Stimulated activated CD8-positive, alpha-beta memory T cell treated with anti-CD3 and anti-CD28 coated beads, Interleukin-15, amount 100 ng/mL, for 24 hours (primary cell): ENCODE results near the gene HAUS8.
A peak's percentile ranks its signal among the peaks of the same experiment; 100 is the strongest.

Experiments used
- DNase-seq: peaks from one replicate; pipeline ENCODE4 v3.0.0-alpha.2; 2020; ENCODE audit warnings: low read depth

HAUS8 gene

DNA sequence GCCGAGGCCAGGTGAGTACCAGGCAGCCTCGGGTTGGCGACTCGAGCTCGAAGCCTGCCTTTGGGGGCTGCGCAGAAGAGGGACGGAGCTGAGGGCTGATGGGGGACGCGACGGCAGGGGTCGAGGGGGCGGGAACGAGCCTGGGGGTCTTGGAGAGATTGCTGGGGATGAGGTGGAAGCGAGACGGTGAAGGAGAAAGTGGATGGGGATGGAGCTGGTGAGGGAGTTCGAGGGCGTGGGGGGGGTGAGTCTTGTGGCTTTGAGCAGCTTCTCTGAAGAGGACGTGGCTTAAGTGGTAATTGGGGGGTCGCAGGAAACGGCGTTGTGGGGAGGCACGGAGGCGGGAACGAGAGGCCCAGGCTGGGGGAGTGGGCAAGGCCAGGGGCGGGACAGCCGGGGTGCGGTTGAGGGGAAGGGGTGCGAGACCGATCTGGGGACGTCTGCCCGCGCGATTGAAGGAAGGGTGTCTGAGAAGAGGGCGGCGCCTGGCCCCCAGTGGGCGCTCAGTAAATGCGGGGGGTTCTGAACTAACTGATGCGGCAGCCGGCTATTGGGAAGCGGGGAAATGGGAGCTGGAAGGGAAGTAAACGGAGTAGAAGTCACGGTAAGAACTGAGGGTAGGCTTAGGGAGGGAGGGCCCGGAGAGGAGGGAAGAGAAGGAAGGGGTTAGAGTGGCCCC, 751 bp upstream of the HAUS8 start:
- DNase-seq = peak; percentile 13

DNA sequence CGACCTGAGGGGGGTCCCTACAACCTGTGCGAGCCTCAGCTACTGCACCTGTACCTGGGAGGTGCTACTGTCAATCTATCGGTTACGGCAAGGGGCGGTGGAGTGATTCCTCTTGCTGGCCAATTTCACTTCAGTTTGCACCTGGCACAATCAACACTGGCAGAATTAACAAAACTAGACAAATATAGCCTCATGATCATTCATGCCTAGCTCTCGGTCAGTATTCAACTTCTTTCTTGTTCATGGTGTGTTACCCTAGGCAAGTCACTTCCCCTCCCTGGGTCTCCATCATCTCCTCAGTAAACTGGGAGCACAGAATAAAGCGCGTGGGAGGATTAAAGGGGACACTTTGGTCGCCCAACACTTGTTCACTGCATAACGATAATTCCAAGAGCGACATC, 618 bp downstream of the HAUS8 start:
- DNase-seq = no peak

DNA sequence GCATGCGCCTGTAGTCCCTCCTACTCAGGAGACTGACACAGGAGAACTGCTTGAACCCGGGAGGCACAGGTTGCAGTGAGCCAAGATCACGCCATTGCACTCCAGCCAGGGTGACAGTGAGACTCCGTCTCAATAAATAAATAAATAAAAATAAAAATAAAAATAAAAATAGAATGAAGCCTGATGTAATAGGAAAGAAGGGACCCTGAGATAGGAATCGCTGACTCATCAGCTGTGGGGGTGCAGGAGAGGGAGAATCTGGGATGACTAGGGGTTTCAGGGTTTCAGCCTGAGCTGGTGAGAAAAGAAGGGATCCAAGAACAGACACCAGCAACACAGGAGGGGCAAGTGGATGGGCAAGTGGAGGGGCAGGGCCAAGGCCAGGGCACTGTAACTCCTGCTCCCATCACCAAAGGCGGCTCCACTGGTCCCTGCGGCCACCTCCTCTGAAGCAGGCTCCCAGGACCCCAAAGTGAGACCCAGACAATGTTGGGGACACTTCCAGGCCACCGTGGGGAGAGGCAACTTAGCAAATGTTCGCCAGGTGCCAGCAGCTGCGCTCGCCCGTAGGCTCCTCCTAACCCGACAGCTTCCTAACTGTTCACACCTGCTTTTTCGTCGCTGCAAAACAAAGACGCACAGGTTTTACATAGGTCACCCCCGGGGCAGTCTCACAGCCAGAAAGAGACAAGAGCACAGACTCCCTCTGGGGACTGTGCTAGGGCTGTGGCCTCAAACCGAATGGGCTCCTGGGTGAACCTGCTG, 1.2 kb downstream of the HAUS8 start:
- DNase-seq = no peak

DNA sequence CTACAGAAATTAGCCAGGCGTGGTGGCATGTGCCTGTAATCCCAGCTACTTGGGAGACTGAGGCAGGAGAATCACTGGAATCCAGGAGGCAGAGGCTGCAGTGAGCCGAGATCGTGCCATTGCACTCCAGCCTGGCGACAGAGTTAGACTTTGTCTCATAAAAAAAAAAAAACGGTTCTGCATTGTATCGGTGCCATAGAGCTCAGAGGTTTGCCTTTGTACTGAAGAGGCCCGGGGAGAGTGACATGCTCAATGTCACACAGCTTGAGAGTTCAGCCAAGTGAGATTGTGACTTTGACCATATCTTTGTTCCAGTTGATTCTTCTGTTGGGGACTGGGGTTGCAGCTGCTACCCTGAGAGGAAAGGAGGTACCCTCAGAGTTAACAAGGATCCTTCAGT, 4.3 kb downstream of the HAUS8 start:
- DNase-seq = no peak

DNA sequence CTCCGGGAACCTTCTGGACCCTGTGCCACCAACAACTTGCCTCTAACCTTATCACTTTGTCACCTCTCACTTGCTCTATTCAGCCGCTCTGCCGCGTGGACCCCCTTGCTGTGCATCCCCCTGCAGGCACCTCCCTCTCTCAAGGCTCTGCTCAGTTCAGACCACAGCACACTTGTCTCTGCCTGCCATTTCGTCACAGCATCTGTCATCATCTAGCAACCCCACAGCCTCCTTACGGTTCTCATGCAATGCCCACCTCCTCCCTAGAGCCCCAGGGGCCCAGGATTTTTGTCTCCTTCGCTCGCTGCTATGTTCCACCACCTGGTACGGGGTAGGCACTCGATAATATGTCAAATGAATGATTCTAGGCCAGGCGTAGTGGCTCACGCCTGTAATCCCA, 4.8 kb downstream of the HAUS8 start:
- no peak for DNase-seq

DNA sequence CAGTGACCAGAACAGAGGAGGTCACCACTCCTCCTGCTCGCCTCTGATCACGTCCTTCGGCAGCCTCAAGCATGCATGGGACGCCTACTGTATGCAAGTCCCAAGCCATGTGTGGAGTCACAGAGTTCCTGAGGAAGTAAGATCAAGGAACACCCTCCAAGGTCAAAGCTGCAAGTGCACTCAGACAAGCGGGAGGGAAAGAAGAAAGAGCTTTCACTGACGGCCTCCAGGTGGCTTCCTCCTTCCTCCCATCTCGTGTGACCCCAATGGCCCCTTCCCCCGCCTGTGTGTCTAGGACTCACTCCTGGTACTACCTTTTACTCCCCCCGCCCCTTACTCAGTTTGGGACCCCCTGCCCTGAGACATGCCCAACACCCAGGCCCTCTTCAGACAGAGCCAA, 6.1 kb downstream of the HAUS8 start:
- no peak for DNase-seq

DNA sequence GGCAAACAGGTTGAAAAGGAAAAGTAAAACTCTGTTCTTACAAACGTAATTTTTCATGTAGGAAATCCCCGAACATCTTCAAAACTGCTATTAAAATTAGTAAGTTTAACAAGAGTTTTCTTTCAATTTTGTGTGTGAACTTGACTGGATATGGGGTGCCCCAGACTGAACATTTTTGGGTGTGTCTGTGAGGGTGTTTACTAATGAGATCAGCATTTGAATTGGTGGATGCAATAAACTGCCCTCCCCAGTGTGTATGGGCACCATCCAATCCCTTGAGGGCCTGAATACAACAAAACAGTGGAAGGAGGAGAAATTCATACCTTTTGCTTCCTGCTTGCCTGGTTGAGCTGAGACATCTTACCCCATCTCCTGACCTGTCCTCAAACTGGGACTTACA, 11.8 kb downstream of the HAUS8 start:
- no peak for DNase-seq

DNA sequence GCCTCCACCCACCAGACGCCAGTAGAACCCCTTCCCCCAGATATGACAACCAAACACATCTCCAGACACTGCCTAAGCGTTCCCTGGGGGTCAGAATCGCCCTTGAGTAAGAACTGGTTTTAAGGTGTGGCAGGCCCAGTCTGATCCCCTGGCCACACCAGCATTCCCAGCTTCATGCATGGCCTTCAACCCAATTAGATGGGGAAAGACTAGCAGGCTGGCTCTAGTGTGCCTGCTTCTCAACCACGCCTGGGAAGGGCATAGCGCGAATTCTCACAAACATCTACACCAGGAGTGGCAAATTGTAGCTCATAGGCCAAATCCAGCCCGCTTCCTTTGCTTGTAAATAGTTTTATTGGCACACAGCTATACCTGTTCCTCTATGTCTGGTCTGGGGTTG, 13.6 kb downstream of the HAUS8 start:
- DNase-seq = no peak

DNA sequence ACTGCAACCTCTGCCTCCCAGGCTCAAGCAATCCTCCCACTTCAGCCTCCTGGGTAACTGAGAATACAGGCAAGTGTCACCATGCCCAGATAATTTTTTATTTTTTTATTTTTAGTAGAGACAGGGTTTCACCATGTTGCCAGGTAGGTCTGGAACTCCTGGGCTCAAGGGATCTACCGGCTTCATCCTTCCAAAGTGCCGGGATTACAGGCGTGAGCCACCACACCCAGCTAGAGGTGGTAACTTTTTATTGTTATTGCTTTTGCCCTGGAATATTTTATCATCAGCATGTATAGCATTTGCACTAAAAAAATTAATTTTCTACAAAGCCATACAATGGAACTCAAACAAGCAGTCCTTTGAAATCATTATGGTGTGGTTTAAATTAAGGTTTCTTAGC, 14.0 kb downstream of the HAUS8 start:
- DNase-seq = no peak

DNA sequence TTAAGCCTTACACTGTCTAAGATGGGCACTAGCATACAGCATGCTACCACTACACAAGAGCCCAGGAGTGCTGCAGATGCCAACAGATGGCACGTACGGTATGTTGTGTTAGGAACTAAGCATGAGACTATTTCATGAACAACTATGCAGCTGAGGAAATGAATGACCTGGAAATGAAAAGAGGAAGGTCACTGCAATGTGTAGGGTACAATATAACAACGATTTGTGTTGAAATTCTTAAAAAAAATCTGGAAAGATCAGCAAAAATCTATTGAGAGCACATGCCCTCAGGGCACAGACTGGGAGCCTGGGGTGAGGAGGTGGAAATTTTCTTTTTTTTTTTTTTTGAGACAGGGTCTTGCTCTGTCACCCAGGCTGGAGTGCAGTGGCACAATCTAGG, 14.4 kb downstream of the HAUS8 start:
- no peak for DNase-seq

DNA sequence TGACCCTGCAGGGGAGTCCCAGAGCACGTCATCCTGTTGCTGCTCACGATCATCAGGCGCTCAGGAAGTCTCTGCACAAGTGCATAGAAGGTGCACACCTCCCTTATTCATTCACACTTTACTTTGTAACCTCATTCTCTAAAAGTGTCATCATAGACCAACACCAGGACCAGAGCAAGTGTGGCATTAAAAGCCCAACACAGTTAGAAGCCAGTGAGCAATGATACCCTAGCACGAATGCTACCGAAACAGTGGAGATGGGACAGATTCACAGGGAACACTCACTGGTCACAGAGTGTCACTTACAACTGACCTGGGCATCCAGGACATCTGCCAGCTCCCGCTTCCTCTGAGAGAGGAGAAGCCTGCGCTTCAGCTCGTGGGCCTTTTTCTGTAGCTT, 17.0 kb downstream of the HAUS8 start:
- no peak for DNase-seq

DNA sequence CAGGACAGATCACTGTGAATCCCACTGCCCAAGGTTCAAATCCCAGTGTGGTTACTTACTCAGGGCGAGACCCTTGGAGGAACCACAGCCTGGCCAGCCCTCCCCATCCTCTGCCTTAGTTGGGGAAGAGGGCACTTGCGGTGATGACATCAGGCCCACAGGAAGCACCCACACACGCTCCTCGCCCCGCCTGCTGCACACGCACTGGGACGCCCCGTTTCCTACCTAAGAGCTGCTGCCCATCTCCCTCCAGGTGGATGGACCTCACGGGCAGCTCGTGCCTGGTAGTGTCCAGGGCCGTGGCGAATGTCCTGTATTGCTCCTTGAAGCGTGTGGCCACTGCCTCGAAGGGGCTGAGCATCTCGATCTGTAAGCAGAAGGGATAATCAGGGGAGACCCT, 19.6 kb downstream of the HAUS8 start:
- DNase-seq = no peak

DNA sequence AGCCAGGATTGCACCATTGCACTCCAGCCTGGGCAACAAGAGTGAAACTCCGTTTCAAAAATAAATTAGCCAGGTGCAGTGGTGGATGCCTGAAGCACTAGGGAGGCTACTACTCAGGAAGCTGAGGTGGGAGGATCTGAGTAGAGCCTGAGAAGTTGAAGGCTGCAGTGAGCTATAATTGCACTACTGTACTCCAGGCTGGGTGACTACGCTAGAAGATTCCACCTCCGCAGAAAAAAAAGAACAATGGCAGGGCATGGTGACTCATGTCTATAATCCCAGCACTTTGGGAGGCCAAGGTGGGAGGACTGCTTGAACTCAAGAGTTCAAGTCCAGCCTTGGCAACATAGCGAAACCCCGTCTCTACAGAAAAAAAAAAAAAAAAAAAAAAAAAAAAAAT, 20.5 kb downstream of the HAUS8 start:
- DNase-seq = no peak

DNA sequence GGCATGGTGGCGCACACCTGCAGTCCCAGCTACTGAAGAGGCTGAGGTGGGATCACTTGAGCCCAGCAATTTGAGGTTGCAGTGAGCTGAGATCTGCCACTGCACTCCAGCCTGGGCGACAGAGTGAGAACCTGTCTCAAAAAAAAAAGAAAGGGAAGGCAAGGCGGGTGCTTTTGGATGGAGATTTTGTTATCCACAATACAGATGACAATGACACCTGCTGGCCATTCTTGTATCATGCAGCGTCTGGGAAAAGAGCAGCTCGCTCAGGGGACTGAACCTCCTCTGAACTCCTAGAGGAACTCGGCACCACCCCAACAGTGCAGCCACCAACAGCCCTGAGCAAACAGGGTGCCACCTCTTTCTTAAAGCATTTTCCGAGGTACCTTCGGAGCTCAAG, 22.8 kb downstream of the HAUS8 start:
- DNase-seq = no peak

DNA sequence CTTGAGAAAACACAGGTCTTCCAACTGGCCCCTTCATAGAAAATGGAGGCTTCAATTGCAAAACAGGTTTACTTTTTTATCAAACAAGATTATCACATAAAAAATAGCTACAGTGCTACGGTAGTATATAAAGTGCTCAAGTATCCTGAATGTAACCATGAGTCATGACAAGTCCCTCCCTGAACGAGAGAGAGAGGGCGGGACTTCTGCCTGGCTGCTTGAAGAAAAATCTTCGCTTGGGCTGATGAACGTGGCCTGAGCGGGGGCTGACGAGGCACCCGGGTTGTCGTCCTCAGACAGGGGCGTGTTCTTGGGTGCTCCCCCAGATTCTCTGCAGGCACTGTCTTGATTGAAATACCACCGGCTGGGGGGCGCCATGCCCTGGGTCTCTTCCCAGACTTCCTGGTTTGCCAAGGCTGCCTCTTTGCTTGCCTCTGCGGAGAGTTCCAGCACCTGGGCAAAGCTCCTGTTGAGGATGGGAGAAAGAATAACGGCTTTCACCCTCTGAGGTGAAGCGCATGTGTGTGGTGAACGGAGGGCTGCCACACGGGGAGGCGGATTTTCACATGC, 25.5 kb downstream of the HAUS8 start:
- DNase-seq = no peak

DNA sequence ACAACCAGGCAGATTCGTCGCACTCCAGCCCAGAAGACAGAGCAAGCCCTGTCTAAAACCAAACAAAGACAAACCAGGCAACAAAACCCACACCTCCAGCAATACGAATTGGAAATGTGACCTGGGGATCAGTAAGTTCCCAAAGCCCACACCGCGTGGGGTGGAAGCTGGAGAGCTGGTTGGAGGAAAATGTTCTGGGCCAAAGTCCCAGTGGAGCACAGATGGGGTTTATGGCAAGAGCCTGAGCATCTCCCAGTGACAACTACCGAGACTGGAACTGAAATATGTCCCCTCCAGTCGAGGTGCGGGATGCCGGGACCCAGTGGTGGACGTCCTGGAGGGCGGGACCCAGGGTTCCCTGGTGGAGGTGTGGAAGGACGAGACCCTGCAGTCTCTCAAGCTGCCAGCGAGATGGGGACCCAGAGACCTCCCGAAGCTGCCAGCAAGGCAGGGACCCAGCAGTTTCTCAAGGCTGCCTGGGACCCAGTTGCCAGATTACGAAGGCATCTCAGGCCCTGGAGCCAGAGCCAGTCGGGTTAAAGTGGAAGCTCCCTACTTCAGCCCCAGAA, 26.3 kb downstream of the HAUS8 start:
- no peak for DNase-seq

DNA sequence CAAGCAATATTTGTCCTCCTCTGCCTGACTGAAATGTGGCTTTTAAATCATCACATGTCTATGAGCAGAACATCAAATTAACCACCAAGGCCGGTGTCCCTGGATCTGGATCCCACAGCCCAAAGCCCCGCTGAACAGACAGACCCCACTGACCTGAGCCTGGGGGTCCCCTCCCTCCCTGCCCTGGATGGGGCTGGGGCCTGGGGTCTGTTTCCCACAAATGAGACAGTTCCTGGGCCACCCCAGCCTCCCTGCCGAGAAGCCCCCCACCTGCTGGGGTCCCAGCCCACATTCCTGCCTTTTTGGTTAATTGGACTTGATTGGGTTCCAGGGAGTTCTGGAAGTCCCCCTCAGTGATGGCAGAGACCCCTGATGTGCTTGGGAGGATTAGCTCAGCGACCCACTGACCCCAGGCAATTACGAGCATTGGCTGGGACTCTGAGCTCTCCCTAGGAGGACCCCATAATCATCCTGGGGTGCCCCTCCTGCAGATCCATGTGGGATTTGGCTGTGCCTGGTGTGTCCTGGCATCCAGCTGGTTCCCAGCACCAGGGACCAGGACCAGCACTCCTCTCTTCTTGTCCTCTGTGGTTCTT, 29.2 kb downstream of the HAUS8 start:
- no peak for DNase-seq

DNA sequence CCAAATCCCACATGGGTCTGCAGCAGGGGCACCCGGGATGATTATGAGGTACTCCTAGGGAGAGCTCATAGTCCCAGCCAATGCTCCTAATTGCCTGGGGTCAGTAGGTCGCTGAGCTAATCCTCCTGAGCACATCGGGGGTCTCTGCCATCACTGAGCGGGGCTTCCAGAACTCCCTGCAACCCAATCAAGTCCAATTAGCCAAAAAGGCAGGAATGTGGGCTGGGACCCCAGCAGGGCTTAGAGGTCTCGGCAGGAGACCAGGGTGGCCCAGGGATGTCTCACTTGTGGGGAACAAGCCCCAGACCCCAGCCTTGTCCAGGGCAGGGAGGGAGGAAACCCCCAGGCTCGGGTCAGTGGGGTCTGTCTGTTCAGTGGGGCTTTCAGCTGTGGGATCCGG, 31.5 kb downstream of the HAUS8 start:
- no peak for DNase-seq

DNA sequence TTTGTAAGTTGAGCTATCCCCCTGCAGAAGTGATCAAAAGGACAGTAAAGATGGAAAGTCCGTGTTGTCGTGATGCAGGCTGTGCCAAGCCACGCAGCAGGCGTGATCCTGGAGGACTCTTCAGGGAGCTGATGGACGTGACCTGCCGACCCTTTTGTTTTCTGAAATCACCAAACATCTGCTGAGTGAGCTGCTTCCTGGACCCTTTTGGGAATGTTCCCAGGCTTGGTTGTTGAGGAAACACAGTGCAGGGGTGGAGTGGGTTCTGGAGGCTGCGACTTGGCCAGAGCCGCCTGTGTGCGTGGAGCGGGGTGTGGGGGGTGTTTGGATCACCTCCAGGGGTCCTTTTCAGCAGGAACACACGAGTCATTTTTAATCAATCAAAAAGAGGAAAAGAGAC, 33.3 kb downstream of the HAUS8 start:
- DNase-seq = no peak

DNA sequence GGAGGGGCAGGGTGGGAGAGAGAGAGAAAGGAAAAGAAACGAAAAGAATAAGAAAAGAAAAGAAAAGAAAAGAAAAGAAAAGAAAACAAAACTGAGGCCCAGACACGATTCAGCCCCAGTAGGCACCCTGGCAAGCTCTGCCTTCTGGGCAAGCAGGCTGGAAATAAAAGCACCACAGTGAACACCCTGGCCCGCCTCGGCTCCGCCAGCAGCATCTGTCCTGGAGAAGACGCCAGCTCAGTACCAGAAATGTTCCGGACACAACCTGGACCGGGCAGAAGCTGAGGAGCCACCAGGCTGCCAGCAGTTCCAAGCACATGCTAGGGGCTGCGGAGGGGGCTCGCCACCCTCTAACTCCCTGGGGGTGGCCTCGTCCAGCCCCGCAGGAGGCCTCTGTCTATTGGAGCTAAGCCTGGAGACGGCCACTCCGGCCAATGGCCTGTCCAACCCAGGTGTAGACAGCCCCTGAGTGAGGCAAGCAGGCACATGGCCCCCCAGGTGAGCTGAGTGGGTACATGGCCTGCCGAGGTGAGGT, 37.2 kb downstream of the HAUS8 start:
- DNase-seq = no peak

DNA sequence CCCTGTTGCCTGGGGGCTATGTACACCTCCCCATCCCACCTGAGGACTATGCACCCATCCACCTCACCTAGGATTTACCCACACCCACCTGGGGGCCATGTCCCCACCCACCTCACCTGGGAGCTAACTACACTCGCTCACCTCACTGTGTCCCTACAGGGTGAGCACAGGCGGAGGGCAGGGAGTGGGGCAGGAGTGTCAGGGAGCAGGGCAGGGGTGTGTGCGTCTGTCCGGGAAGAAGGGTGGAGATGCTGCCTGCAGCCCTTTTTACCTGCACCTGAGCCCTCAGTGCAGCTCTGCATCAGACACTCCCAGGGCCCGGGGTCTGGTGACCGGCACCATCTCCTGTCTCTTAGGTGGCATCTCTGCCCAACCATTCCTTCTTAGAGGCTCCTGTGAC, 38.1 kb downstream of the HAUS8 start:
- DNase-seq = no peak

DNA sequence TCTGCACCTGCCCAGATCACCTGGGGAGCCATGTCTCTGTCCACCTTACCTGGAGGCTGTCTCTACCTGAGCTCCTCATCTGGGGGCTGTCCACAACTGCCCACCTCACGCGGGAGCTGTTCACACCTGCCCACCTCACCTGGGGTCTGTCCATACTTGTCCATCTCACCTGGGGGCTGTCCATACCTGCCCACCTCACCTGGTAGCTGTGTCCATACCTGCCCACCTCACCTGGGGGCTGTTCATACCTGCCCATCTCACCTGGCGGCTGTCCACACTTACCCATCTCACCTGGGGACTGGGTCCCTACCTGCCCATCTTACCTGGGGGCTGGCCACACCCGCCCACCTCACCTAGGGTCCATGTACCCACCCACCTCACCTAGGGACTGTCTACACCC, 38.6 kb downstream of the HAUS8 start:
- no peak for DNase-seq
